PC-9 (cell line): ENCODE data around the gene ABCB7.

ENCODE experiments used
- CTCF ChIP-seq: fragments of 200-600 bp; sonication (generic); conservative IDR thresholded peaks from 2 replicates; pipeline ENCODE4 v1.6.1; 2017; ENCODE audit warnings: mixed run types, antibody characterized with exemption, mild to moderate bottlenecking, moderate library complexity
- EZH2 ChIP-seq: fragments of 200-600 bp; sonication (generic); IDR thresholded peaks from 2 replicates; pipeline ENCODE4 v1.8.0; 2017; ENCODE audit warnings: antibody characterized with exemption, low read depth

- TF ChIP-seq CTCF (no peak), EZH2 (no peak)
Observed at GRCh38 chrX:75071334-75071733, 84.7 kb downstream of the ABCB7 start.
